Measurements from ENCODE around the gene GOLGA3. TPM values are rescaled to one million over a fixed set of nuclear protein-coding genes. Genes with fewer than 3 reads are reported as not detected.

GOLGA3 gene
- total and polyA plus RNA-seq, 9 of the 15 experiments (the other 6 are each of a cell fraction or from before 2014, with no cell fraction given): 1.9 to 48.1 (median 18.4) TPM

DNA sequence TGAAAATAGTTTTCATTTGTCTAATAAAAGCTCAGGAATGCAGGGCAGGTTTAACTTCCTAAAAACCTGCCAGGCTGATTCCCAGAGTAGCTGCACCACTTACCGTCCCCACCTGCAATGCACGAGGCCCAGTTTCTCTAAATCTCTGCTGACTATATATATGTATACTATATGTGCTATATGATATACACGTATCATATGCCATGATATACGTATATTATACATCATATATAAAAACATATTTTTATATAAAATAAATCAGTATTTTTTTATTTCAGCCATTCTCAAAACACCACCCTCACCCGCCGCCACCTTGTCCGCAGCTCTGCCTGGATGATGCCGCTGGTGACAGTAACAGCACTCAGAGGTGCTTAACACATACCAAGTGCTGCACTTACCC is 69.3 kb downstream of the GOLGA3 start:
- Histone ChIP-seq H4K20me1 (replicated peaks; ENCODE audit: control insufficient read depth, insufficient read depth, low read length) (peaks cover 20% of the 10 kb centered on the region), H3K4me1 (replicated peaks in 1 of 2; ENCODE audit: control insufficient read depth in 2 of 2, insufficient read depth in 2 of 2, low read length in 2 of 2) (peaks cover 13 to 49% of the 10 kb centered on the region in 2 experiments; a peak in 4 of 5 replicates), H3K27me3 (ENCODE audit: control insufficient read depth in 2 of 2, insufficient read depth in 2 of 2, low read length in 2 of 2) (no peaks in the 10 kb centered on the region), H3K4me3 (no peak overlapping the region), H3K36me3 (ENCODE audit: control insufficient read depth, insufficient read depth, low read length) (peaks cover 49% of the 10 kb centered on the region), H3K9ac (ENCODE audit: insufficient read depth in 1 of 2, low read depth in 2 of 2, low read length in 2 of 2) (no peak overlapping the region), H3K27ac (ENCODE audit: extremely low read depth, low read depth, low read length) (no peak overlapping the region), H3K9me1 (ENCODE audit: control insufficient read depth, insufficient read depth, low read length) (peaks cover 3% of the 10 kb centered on the region), H3K9me3 (replicated peaks; ENCODE audit: control insufficient read depth, insufficient read depth, low read depth, low read length) (no peaks in the 10 kb centered on the region), H3K79me2 (ENCODE audit: control insufficient read depth, insufficient read depth, low read length) (peaks cover 73% of the 10 kb centered on the region), H2AFZ (ENCODE audit: low read depth, low read length) (no peak overlapping the region), H3K4me2 (ENCODE audit: insufficient read depth, low read length) (no peak overlapping the region)
- TF ChIP-seq NFYB (IDR thresholded peaks at IDR 0.05; ENCODE audit: extremely low read depth, insufficient read length): no peak
- TF ChIP-seq, protein P1, sequence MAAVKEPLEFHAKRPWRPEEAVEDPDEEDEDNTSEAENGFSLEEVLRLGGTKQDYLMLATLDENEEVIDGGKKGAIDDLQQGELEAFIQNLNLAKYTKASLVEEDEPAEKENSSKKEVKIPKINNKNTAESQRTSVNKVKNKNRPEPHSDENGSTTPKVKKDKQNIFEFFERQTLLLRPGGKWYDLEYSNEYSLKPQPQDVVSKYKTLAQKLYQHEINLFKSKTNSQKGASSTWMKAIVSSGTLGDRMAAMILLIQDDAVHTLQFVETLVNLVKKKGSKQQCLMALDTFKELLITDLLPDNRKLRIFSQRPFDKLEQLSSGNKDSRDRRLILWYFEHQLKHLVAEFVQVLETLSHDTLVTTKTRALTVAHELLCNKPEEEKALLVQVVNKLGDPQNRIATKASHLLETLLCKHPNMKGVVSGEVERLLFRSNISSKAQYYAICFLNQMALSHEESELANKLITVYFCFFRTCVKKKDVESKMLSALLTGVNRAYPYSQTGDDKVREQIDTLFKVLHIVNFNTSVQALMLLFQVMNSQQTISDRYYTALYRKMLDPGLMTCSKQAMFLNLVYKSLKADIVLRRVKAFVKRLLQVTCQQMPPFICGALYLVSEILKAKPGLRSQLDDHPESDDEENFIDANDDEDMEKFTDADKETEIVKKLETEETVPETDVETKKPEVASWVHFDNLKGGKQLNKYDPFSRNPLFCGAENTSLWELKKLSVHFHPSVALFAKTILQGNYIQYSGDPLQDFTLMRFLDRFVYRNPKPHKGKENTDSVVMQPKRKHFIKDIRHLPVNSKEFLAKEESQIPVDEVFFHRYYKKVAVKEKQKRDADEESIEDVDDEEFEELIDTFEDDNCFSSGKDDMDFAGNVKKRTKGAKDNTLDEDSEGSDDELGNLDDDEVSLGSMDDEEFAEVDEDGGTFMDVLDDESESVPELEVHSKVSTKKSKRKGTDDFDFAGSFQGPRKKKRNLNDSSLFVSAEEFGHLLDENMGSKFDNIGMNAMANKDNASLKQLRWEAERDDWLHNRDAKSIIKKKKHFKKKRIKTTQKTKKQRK (IDR thresholded peaks at IDR 0.05; ENCODE audit: borderline replicate concordance, low read depth, low read length): no peak
- 96% methylated on average over 8 of the region's 8 CpGs for WGBS (ENCODE audit: insufficient coverage, low coverage, missing lambda C conversion rate)
- POLR2A ChIA-PET: interaction anchor here (1.3 kb wide), 1 partner anchor 8 kb away, joined by 3 read pairs; no protein-coding TSS in a partner anchor
- BruUV-seq (replicated peaks): no TSS peak
- ATAC-seq (no peak), DNase-seq (ENCODE audit: extremely low read depth in 1 of 4, low spot score in 3 of 4) (no peak), FAIRE-seq (no peak)
- intact Hi-C loops (cut with micrococcal nuclease): no loop called here
- in situ Hi-C loops (cut with MboI): no loop called here
- CTCF ChIA-PET (ENCODE audit: low intra/inter-chr PET ratio): no interaction called here
